SK-N-SH (cell line): Measurements from ENCODE around the gene C12orf43.

Source experiments
- CTCF ChIP-seq: fragments of 200-600 bp; sonication (generic); IDR thresholded peaks from 2 replicates; pipeline ENCODE4 v1.6.1; 2017; ENCODE audit warnings: antibody characterized with exemption, mild to moderate bottlenecking, moderate library complexity
- FOSL2 ChIP-seq: IDR thresholded peaks from 2 replicates; pipeline ENCODE4 v1.4.0; 2012; ENCODE audit warnings: low read depth, mild to moderate bottlenecking, moderate library complexity, borderline replicate concordance

GRCh38 chr12:121059031-121059898 lies 43.0 kb upstream of the C12orf43 start:
- TF ChIP-seq CTCF, result no peak
- no peak for TF ChIP-seq FOSL2
